SK-N-SH (cell line): ENCODE data around the gene P3H4. TPM values are rescaled to one million over a fixed set of nuclear protein-coding genes. Genes with fewer than 3 reads are reported as not detected.

Experiments
- CTCF ChIA-PET: fragments of 300-600, 350-600 bp; formaldehyde crosslinking; extraction: SDS; loops from one replicate; lab custom pipeline; 2021; lab: Yijun Ruan, JAX
- POLR2A ChIA-PET: fragments of 350-600 bp; sonication (Branson Sonifier 250); formaldehyde crosslinking; extraction: SDS; loops from one replicate; lab custom pipeline; 2020; ENCODE audit warnings: antibody characterized with exemption, inconsistent platforms; lab: Yijun Ruan, JAX
- DNase-seq: peaks from one replicate; pipeline ENCODE4 v3.0.0; 2012
- H2AFZ ChIP-seq: fragments of 200-600 bp; sonication (generic); 2 replicates; pipeline ENCODE4 v1.8.1; 2016; ENCODE audit warnings: antibody characterized with exemption, mild to moderate bottlenecking, low read depth
- H3F3A ChIP-seq: fragments of 200-600 bp; sonication (generic); replicated peaks from 2 replicates; pipeline ENCODE3; 2016; ENCODE audit warnings: antibody characterized with exemption, mild to moderate bottlenecking; ENCODE audit not compliant: insufficient read depth
- H3K27ac ChIP-seq, 2 experiments: fragments of 200-500 bp in 1 of 2; fragments of 200-600 bp in 1 of 2; sonication (Bioruptor generic) in 1 of 2; sonication (generic), shearing (Covaris generic) in 1 of 2; 2 replicates each; pipeline versions ENCODE4 v1.5.1 to v1.6.1; 2014 to 2016; ENCODE audit warnings: low read depth in 2 of 2, inconsistent platforms in 1 of 2, low read length in 1 of 2, mild to moderate bottlenecking in 1 of 2, mixed read lengths in 1 of 2
- H3K27me3 ChIP-seq: fragments of 200-600 bp; sonication (generic), shearing (Covaris generic); 2 replicates; pipeline ENCODE4 v1.6.1; 2016; ENCODE audit warnings: mixed run types; ENCODE audit not compliant: insufficient read depth
- H3K36me3 ChIP-seq, 2 experiments: fragments of 200-500 bp in 1 of 2; fragments of 200-600 bp in 1 of 2; sonication (Bioruptor generic) in 1 of 2; sonication (generic) in 1 of 2; replicated peaks in 1 of 2; 2 replicates each; pipeline versions ENCODE3 to v1.5.1; 2014 to 2016; ENCODE audit warnings: low read length in 1 of 2, mild to moderate bottlenecking in 1 of 2; ENCODE audit not compliant: insufficient read depth in 2 of 2, control insufficient read depth in 1 of 2
- H3K4me1 ChIP-seq, 2 experiments: fragments of 200-500 bp in 1 of 2; fragments of 200-600 bp in 1 of 2; sonication (Bioruptor generic) in 1 of 2; sonication (generic), shearing (Covaris generic) in 1 of 2; 2 replicates each; pipeline versions ENCODE4 v1.5.1 to v1.6.1; 2014 to 2016; ENCODE audit warnings: low read depth in 1 of 2, low read length in 1 of 2, mixed run types in 1 of 2; ENCODE audit not compliant: insufficient read depth in 2 of 2, control insufficient read depth in 1 of 2
- H3K4me2 ChIP-seq: fragments of 200-600 bp; sonication (generic), shearing (Covaris generic); 2 replicates; pipeline ENCODE4 v1.6.1; 2017; ENCODE audit warnings: mixed run types
- H3K4me3 ChIP-seq, 2 experiments: fragments of 200-500 bp in 1 of 2; fragments of 200-600 bp in 1 of 2; sonication (Bioruptor generic) in 1 of 2; sonication (generic), shearing (Covaris generic) in 1 of 2; 2 replicates each; pipeline versions ENCODE4 v1.5.1 to v1.8.1; 2014 to 2016; ENCODE audit warnings: low read depth in 2 of 2, inconsistent platforms in 1 of 2, low read length in 1 of 2, mild to moderate bottlenecking in 1 of 2, mixed read lengths in 1 of 2, moderate library complexity in 1 of 2
- H3K79me2 ChIP-seq: fragments of 200-600 bp; sonication (generic); 2 replicates; pipeline ENCODE4 v1.8.1; 2017; ENCODE audit warnings: mild to moderate bottlenecking; ENCODE audit not compliant: insufficient read depth
- H3K9ac ChIP-seq: fragments of 200-600 bp; sonication (generic); 2 replicates; pipeline ENCODE4 v1.6.1; 2017; ENCODE audit warnings: mixed run types
- H3K9me2 ChIP-seq: fragments of 200-600 bp; sonication (generic); 2 replicates; pipeline ENCODE4 v1.6.1; 2017; ENCODE audit warnings: mixed run types
- H3K9me3 ChIP-seq: fragments of 200-600 bp; sonication (generic); 2 replicates; pipeline ENCODE4 v1.6.1; 2017; ENCODE audit warnings: mixed run types, mild to moderate bottlenecking, moderate library complexity
- H4K20me1 ChIP-seq: fragments of 200-600 bp; sonication (generic); 2 replicates; pipeline ENCODE4 v1.6.1; 2017; ENCODE audit warnings: mild to moderate bottlenecking, mixed run types; ENCODE audit not compliant: insufficient read depth
- CHD2 ChIP-seq: fragments of 150-350 bp; IDR thresholded peaks from 2 replicates; pipeline ENCODE4 v1.6.1; 2018; ENCODE audit warnings: low read length; ENCODE audit not compliant: partially characterized antibody
- CTCF ChIP-seq: fragments of 200-600 bp; sonication (generic); IDR thresholded peaks from 2 replicates; pipeline ENCODE4 v1.6.1; 2017; ENCODE audit warnings: antibody characterized with exemption, mild to moderate bottlenecking, moderate library complexity
- FOSL2 ChIP-seq: IDR thresholded peaks from 2 replicates; pipeline ENCODE4 v1.4.0; 2012; ENCODE audit warnings: low read depth, mild to moderate bottlenecking, moderate library complexity, borderline replicate concordance
- GATA2 ChIP-seq: sonication (generic); formaldehyde crosslinking; IDR thresholded peaks from 2 replicates; pipeline ENCODE4 v1.5.0; 2020; ENCODE audit warnings: mild to moderate bottlenecking, missing genetic modification reagents
- NRF1 ChIP-seq: IDR thresholded peaks from 2 replicates; pipeline ENCODE4 v1.6.1; 2012; ENCODE audit warnings: low read depth, mild to moderate bottlenecking, low read length
- POLR2AphosphoS5 ChIP-seq: IDR thresholded peaks from 2 replicates; pipeline ENCODE4 v1.6.1; 2012; ENCODE audit warnings: low read depth, low read length
- RAD21 ChIP-seq: IDR thresholded peaks from 2 replicates; pipeline ENCODE4 v1.6.1; 2012; ENCODE audit warnings: mild to moderate bottlenecking, low read length
- RCOR1 ChIP-seq: fragments of 150-350 bp; IDR thresholded peaks from 2 replicates; pipeline ENCODE4 v1.6.1; 2017; ENCODE audit warnings: antibody characterized with exemption, low read length
- RXRA ChIP-seq: IDR thresholded peaks from 2 replicates; pipeline ENCODE4 v1.4.0; 2012; ENCODE audit warnings: low read depth, mild to moderate bottlenecking, borderline replicate concordance
- SMC3 ChIP-seq: IDR thresholded peaks from 2 replicates; pipeline ENCODE4 v1.6.1; 2012; ENCODE audit warnings: low read depth, low read length, improper control_type of control experiment
- YY1 ChIP-seq: IDR thresholded peaks from 2 replicates; pipeline ENCODE4 v1.4.0; 2012; ENCODE audit warnings: low read depth, mild to moderate bottlenecking
- WGBS: methylation state at CpG from one replicate; pipeline ENCODE4 v1.1.6; 2017; ENCODE audit warnings: low lambda C conversion rate; 5-methylcytosine and 5-hydroxymethylcytosine counted together
- polyA plus RNA-seq, 3 experiments: library from polyadenylated mRNA; depleted of rRNA; stranded (reverse); fragments of >200 nt; gene quantifications; 2 replicates each; pipeline ENCODE4 v1.2.3, GENCODE V29; 2012
- TF ChIP-seq, protein P1 (sequence below): IDR thresholded peaks from 2 replicates; pipeline ENCODE4 v1.4.0; 2012; ENCODE audit warnings: low read depth
- TF ChIP-seq, protein P2 (sequence below): IDR thresholded peaks from 2 replicates; pipeline ENCODE4; 2012

The P3H4 gene
- polyA plus RNA-seq, 1 of the 3 experiments (the other 2 are of a cell fraction) = 88.3 TPM

- ChIA-PET CTCF (interaction anchor here (0.6 to 20.2 kb wide), 52 partner anchors 9 to 165 kb away, joined by 3 to 405 read pairs (median 4); partner anchors contain the start of genes CNP, FKBP10, HAP1 and JUP), POLR2A (interaction anchor here (0.7 to 1.6 kb wide), 3 partner anchors 12 to 64 kb away, joined by 3 to 7 read pairs (median 5); partner anchors contain the start of gene JUP)
- Histone ChIP-seq H3K79me2 (no peaks in the 10 kb centered on the region), H3K27ac (no peak overlapping the region), H3F3A (no peaks in the 10 kb centered on the region), H3K4me2 (no peak overlapping the region), H4K20me1 (no peaks in the 10 kb centered on the region), H3K9me3 (no peaks in the 10 kb centered on the region), H3K36me3 (peaks cover 0 to 6% of the 10 kb centered on the region in 2 experiments), H3K9ac (no peak overlapping the region), H3K9me2 (no peaks in the 10 kb centered on the region), H3K27me3 (no peaks in the 10 kb centered on the region), H2AFZ (no peak overlapping the region), H3K4me3 (peak overlapping the region in 1 of 2 experiments; percentile 43; a peak in 1 of 4 replicates), H3K4me1 (peaks cover 0 to 6% of the 10 kb centered on the region in 2 experiments; a peak in 1 of 4 replicates)
- DNase-seq = peak; percentile 89
- 45% methylated on average over 7 of the region's 14 CpGs for WGBS
- TF ChIP-seq CHD2 = peak; percentile 29
- TF ChIP-seq RAD21 = peak; percentile 90
- no peak for TF ChIP-seq RXRA
- peak; percentile 59 for TF ChIP-seq POLR2AphosphoS5
- TF ChIP-seq FOSL2 = no peak
- TF ChIP-seq, protein P1, sequence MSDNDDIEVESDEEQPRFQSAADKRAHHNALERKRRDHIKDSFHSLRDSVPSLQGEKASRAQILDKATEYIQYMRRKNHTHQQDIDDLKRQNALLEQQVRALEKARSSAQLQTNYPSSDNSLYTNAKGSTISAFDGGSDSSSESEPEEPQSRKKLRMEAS = no peak
- TF ChIP-seq SMC3 = peak; percentile 99
- TF ChIP-seq CTCF = peak; percentile 96
These were observed 10.1 kb downstream of the P3H4 start for GRCh38 chr17:41801374-41802271.

GRCh38 chr17:41800601-41801373 is 11.0 kb downstream of the P3H4 start:
- 74% methylated on average over 8 of the region's 18 CpGs for WGBS
- no peak overlapping the region for H2AFZ ChIP-seq
- H3K9me3 ChIP-seq = no peaks in the 10 kb centered on the region
- H3K9me2 ChIP-seq = no peaks in the 10 kb centered on the region
- CTCF ChIA-PET = interaction anchor here (0.6 to 20.2 kb wide), 38 partner anchors 8 to 166 kb away, joined by 3 to 405 read pairs (median 7); partner anchors contain the start of genes CNP, HAP1, JUP and ODAD4
- TF ChIP-seq GATA2 (CRISPR knock-in tag) (no peak), YY1 (no peak), NRF1 (no peak), RXRA (no peak), RCOR1 (no peak), CHD2 (no peak), SMC3 (no peak)
- TF ChIP-seq, protein P2, sequence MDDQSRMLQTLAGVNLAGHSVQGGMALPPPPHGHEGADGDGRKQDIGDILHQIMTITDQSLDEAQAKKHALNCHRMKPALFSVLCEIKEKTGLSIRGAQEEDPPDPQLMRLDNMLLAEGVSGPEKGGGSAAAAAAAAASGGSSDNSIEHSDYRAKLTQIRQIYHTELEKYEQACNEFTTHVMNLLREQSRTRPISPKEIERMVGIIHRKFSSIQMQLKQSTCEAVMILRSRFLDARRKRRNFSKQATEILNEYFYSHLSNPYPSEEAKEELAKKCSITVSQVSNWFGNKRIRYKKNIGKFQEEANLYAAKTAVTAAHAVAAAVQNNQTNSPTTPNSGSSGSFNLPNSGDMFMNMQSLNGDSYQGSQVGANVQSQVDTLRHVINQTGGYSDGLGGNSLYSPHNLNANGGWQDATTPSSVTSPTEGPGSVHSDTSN = no peak
- H3K27ac ChIP-seq = no peak overlapping the region
- POLR2A ChIA-PET = interaction anchor here (0.7 to 1.6 kb wide), 3 partner anchors 12 to 63 kb away, joined by 3 to 7 read pairs (median 5); partner anchors contain the start of gene JUP
- no peaks in the 10 kb centered on the region for H3K36me3 ChIP-seq
- H3K4me3 ChIP-seq = no peak overlapping the region
- peak; percentile 18 for DNase-seq
- H3K27me3 ChIP-seq = no peaks in the 10 kb centered on the region
- H4K20me1 ChIP-seq = no peaks in the 10 kb centered on the region
- no peaks in the 10 kb centered on the region for H3K79me2 ChIP-seq
- peaks cover 0 to 6% of the 10 kb centered on the region in 2 experiments; a peak in 1 of 4 replicates for H3K4me1 ChIP-seq
- H3F3A ChIP-seq = no peaks in the 10 kb centered on the region
- H3K9ac ChIP-seq = no peak overlapping the region
- no peak overlapping the region for H3K4me2 ChIP-seq
